Karpas-422 (cell line): ENCODE results near the gene AIG1. TPM values are rescaled to one million over a fixed set of nuclear protein-coding genes. Genes with fewer than 3 reads are reported as not detected.

Experiments used
- DNase-seq: peaks from one replicate; pipeline ENCODE4 v3.0.0-alpha.2; 2015
- H2AFZ ChIP-seq: fragments of 200-600 bp; sonication (generic); 2 replicates; pipeline ENCODE4 v1.6.1; 2014; ENCODE audit warnings: antibody characterized with exemption, low read length, mixed read lengths
- H3K27ac ChIP-seq: fragments of 200-600 bp; sonication (generic); 2 replicates; pipeline ENCODE4 v1.5.1; 2014; ENCODE audit warnings: mild to moderate bottlenecking, low read length, moderate library complexity
- H3K27me3 ChIP-seq: fragments of 200-600 bp; sonication (generic); 2 replicates; pipeline ENCODE4 v1.6.1; 2014; ENCODE audit warnings: low read length, mixed read lengths
- H3K36me3 ChIP-seq: fragments of 200-600 bp; sonication (generic); 2 replicates; pipeline ENCODE4 v1.6.1; 2014; ENCODE audit warnings: low read length, mixed read lengths; ENCODE audit not compliant: insufficient read depth
- H3K4me1 ChIP-seq: fragments of 200-600 bp; sonication (generic); 2 replicates; pipeline ENCODE4 v1.6.1; 2014; ENCODE audit warnings: mild to moderate bottlenecking, low read length, mixed read lengths
- H3K4me2 ChIP-seq: fragments of 200-600 bp; sonication (generic); 2 replicates; pipeline ENCODE4 v1.6.1; 2014; ENCODE audit warnings: low read length, low read depth, mild to moderate bottlenecking; ENCODE audit not compliant: poor library complexity, severe bottlenecking
- H3K4me3 ChIP-seq: fragments of 200-600 bp; sonication (generic); 2 replicates; pipeline ENCODE4 v1.5.1; 2014; ENCODE audit warnings: mild to moderate bottlenecking, antibody characterized with exemption, low read length, mixed read lengths
- H3K79me2 ChIP-seq: fragments of 200-600 bp; sonication (generic); 2 replicates; pipeline ENCODE4 v1.6.1; 2014; ENCODE audit warnings: mild to moderate bottlenecking, low read length, mixed read lengths
- H3K9ac ChIP-seq: fragments of 200-600 bp; sonication (generic); 2 replicates; pipeline ENCODE4 v1.6.0; 2014; ENCODE audit warnings: low read length
- H3K9me2 ChIP-seq: fragments of 200-600 bp; sonication (generic), shearing (Covaris generic); replicated peaks from 2 replicates; pipeline ENCODE4 v1.6.0; 2014; ENCODE audit warnings: mild to moderate bottlenecking, low read length, moderate library complexity; ENCODE audit not compliant: insufficient read depth
- H3K9me3 ChIP-seq: fragments of 300-700, 200-600 bp; sonication (generic); 2 replicates; pipeline ENCODE4 v1.6.1; 2014; ENCODE audit warnings: low read length, mixed read lengths
- H4K20me1 ChIP-seq: fragments of 200-600 bp; sonication (generic); 2 replicates; pipeline ENCODE4 v1.6.1; 2014; ENCODE audit warnings: mild to moderate bottlenecking, antibody characterized with exemption, low read length, low read depth; ENCODE audit not compliant: insufficient read depth
- total RNA-seq: library from RNA; depleted of rRNA; stranded (reverse); fragments of >200 nt; shearing (Covaris generic); gene quantifications from 2 replicates; pipeline ENCODE4 v1.2.3, GENCODE V29; 2014; ENCODE audit warnings: low replicate concordance

AIG1 gene
- total RNA-seq, 1 experiment from 2014 or later = 10.2 TPM

DNA sequence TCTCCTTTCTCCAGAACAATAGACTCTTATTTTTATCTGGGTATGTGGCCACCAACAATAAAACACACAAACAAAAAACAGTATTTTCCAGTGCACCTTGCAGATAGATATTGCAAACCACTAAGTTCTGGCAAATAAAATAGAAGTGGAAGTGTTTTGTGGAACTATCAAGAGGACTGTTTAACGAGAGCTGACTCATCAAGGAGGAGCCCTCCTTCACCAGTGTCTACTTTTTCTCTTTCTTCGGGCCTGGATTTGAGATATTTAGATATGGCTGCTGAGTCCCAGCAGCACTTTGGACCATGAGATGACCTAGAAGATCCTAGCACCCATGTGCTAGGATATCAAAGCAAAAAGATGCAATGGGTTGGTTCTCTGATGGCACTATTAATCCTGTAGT lies 154.7 kb downstream of the AIG1 start:
- no peak for DNase-seq

DNA sequence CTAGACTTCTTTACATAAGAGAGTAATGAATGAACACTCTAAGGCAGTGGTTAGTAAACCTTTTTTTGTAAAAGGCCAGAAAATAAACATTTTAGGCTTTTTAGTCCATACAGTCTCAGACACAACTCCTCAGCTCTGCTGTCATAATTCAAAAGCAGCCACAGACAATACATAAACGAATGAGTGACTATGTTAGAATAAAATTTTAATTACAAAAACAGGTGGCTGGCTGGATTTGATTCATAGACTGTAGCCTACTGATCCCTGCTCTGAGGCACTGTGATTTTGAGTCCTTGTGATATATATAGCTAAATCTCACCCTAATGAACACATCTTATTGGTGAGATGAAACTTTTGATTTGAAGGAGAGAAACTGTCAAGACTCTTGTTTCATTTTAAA lies 155.1 kb downstream of the AIG1 start:
- H3K4me2 ChIP-seq = no peak overlapping the region
- no peaks in the 10 kb centered on the region for H3K36me3 ChIP-seq
- no peak overlapping the region for H3K4me3 ChIP-seq
- no peak overlapping the region for H3K27ac ChIP-seq
- H3K4me1 ChIP-seq = no peaks in the 10 kb centered on the region
- H4K20me1 ChIP-seq = no peaks in the 10 kb centered on the region
- H3K9me2 ChIP-seq = no peaks in the 10 kb centered on the region
- H3K27me3 ChIP-seq = no peaks in the 10 kb centered on the region
- DNase-seq = no peak
- no peak overlapping the region for H2AFZ ChIP-seq
- no peaks in the 10 kb centered on the region for H3K9me3 ChIP-seq
- no peak overlapping the region for H3K9ac ChIP-seq
- no peaks in the 10 kb centered on the region for H3K79me2 ChIP-seq

More for the DNA sequence above, 154.7 kb downstream of the AIG1 start:
- H3K79me2 ChIP-seq = no peaks in the 10 kb centered on the region
- H3K27me3 ChIP-seq = no peaks in the 10 kb centered on the region
- H3K4me1 ChIP-seq = no peaks in the 10 kb centered on the region
- no peak overlapping the region for H3K4me3 ChIP-seq
- no peak overlapping the region for H3K9ac ChIP-seq
- no peaks in the 10 kb centered on the region for H4K20me1 ChIP-seq
- H3K9me2 ChIP-seq = no peaks in the 10 kb centered on the region
- H3K36me3 ChIP-seq = no peaks in the 10 kb centered on the region
- no peak overlapping the region for H3K27ac ChIP-seq
- H3K4me2 ChIP-seq = no peak overlapping the region
- no peak overlapping the region for H2AFZ ChIP-seq
- no peaks in the 10 kb centered on the region for H3K9me3 ChIP-seq

DNA sequence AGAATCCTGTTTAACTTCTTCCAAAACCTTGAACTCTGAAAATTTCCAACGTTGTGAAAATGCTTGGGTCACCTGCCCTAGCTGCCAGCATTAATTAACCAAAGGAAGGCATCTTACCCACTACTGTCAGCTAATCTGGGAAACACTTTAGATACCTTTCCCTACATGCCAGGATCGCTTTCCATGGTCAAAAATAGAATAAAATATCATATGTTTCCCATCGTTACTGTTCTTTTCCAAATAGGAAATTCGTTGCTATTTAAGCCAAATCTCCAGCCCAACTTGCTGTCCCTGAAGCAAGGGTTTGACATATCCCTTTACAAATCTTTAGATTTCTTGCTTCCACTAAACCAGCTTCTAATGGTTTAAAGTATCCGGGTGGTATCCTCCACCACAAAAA lies 157.5 kb downstream of the AIG1 start:
- Histone ChIP-seq H3K9me2 (no peaks in the 10 kb centered on the region), H3K4me3 (no peak overlapping the region), H3K79me2 (no peaks in the 10 kb centered on the region), H2AFZ (no peak overlapping the region), H3K9ac (no peak overlapping the region), H3K36me3 (no peaks in the 10 kb centered on the region), H4K20me1 (no peaks in the 10 kb centered on the region), H3K9me3 (no peaks in the 10 kb centered on the region), H3K4me1 (no peaks in the 10 kb centered on the region), H3K27me3 (no peaks in the 10 kb centered on the region), H3K27ac (no peak overlapping the region), H3K4me2 (no peak overlapping the region)
- DNase-seq = no peak

DNA sequence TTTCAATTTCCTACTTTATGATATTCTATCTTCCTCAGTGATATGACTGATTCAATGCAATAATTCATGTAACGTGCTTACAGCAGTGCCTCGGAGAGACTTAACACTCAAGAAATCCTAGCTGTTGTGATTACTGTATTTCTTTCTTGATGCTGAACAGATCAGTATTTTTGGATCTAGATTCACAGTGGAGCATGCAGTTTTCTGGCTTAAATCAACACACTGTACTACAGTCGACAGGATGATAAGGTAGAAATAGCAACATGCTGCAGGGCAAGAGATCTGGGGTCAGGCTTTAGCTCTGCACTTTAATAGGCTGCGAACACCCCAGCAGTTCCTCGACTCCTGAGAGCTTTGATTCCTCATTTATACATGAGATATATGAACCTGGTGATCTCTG lies 161.0 kb downstream of the AIG1 start:
- Histone ChIP-seq H3K4me1 (no peaks in the 10 kb centered on the region), H3K36me3 (no peaks in the 10 kb centered on the region), H3K27me3 (no peaks in the 10 kb centered on the region), H3K4me2 (no peak overlapping the region), H2AFZ (no peak overlapping the region), H3K27ac (no peak overlapping the region), H4K20me1 (no peaks in the 10 kb centered on the region), H3K9me3 (no peaks in the 10 kb centered on the region), H3K9ac (no peak overlapping the region), H3K4me3 (no peak overlapping the region), H3K79me2 (no peaks in the 10 kb centered on the region), H3K9me2 (no peaks in the 10 kb centered on the region)
- no peak for DNase-seq

DNA sequence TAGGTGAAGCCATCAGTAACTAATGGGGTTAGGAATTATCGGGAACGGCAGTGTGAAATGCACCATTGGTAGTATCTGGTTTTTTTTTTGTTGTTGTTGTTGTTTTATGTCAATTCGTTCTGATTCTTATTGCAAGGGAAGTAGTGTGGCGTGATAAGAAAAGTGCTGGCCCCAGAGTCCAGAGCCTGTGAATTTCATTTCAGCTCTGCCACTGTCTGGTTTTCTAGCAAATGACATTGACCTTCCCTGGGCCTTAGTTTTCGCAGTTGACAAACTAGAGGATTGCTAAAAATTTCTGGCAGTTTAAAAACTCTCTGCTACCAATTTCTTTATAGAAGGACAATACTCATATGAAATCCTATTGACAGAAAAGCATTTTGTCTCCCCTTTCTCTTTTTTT lies 161.6 kb downstream of the AIG1 start:
- Histone ChIP-seq H3K4me1 (no peaks in the 10 kb centered on the region), H3K27me3 (no peaks in the 10 kb centered on the region), H3K9me2 (no peaks in the 10 kb centered on the region), H3K27ac (no peak overlapping the region), H2AFZ (no peak overlapping the region), H4K20me1 (no peaks in the 10 kb centered on the region), H3K9me3 (no peaks in the 10 kb centered on the region), H3K4me2 (no peak overlapping the region), H3K4me3 (no peak overlapping the region), H3K79me2 (no peaks in the 10 kb centered on the region), H3K9ac (no peak overlapping the region), H3K36me3 (no peaks in the 10 kb centered on the region)
- no peak for DNase-seq

DNA sequence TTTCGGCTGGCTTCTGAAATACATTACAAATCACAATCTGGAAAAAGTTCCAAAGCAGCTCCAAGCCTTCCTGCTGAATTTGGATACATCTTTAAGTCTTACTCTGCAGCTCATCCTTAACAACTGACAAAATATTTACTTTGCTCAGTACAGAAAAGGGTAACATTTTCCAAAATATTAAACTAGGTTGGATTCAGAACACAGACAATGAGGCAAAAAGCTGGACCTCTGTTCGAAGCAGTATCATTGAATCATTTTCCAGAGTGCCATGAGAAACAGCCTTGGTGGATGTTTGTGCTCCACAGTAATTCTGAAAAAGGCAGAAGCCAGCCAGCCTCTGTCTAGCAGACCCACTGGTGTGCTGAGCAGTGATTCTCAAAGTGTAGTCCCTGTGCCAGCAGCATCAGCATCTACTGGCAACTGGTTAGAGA lies 162.1 kb downstream of the AIG1 start:
- no peak overlapping the region for H3K4me3 ChIP-seq
- no peak overlapping the region for H2AFZ ChIP-seq

DNA sequence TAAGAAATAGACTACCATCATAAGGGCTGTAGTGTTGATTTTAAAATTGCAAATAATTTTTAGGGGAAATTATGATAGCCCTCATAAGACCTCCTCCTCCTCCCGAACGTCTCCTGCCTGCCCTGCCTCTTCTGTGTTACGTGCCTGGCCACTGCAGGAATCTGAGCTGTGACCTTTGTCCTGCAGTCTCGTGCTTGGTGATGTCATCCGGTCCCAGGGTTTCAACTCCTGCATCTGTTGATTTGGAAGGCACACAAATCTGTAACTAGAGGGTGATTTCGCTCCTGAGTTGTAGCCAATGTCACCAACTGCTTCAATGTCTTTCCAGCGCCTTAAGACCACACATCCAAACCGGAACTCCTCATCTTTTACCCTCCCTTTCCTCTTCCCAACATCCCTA lies 163.2 kb downstream of the AIG1 start:
- Histone ChIP-seq H3K27ac (no peak overlapping the region), H3K9ac (no peak overlapping the region), H3K4me1 (no peaks in the 10 kb centered on the region), H4K20me1 (no peaks in the 10 kb centered on the region), H3K4me3 (no peak overlapping the region), H2AFZ (no peak overlapping the region), H3K4me2 (no peak overlapping the region), H3K27me3 (no peaks in the 10 kb centered on the region), H3K9me3 (no peaks in the 10 kb centered on the region), H3K9me2 (no peaks in the 10 kb centered on the region), H3K79me2 (no peaks in the 10 kb centered on the region), H3K36me3 (no peaks in the 10 kb centered on the region)
- DNase-seq = no peak

More for the DNA sequence above, 162.1 kb downstream of the AIG1 start:
- Histone ChIP-seq H3K9me3 (no peaks in the 10 kb centered on the region), H3K9ac (no peak overlapping the region), H3K4me1 (no peaks in the 10 kb centered on the region), H3K9me2 (no peaks in the 10 kb centered on the region), H3K79me2 (no peaks in the 10 kb centered on the region), H3K27me3 (no peaks in the 10 kb centered on the region), H3K27ac (no peak overlapping the region), H4K20me1 (no peaks in the 10 kb centered on the region), H3K36me3 (no peaks in the 10 kb centered on the region), H3K4me2 (no peak overlapping the region)
- DNase-seq = no peak

DNA sequence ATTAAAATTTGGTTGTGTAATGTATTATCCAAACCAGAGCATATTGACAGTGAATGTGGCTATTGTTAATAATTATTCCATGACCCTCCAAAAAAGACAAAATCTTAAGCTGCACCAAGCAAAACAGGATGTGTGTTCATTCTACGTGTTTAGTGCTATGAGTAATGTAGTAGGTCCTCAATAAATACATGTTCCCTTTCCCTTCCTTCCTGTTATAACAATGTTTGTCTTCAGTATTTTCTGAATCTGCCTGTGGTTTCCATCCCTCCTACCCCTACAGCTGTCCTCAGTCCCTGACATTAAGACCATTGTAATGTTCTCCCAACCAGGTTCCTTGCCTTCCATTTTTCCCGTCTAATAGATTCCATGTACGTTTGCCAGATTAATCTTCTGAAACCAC lies 163.8 kb downstream of the AIG1 start:
- H3K79me2 ChIP-seq = no peaks in the 10 kb centered on the region
- H2AFZ ChIP-seq = no peak overlapping the region
- no peaks in the 10 kb centered on the region for H3K27me3 ChIP-seq
- no peaks in the 10 kb centered on the region for H3K9me2 ChIP-seq
- no peaks in the 10 kb centered on the region for H4K20me1 ChIP-seq
- DNase-seq = no peak
- H3K4me2 ChIP-seq = no peak overlapping the region
- no peak overlapping the region for H3K27ac ChIP-seq
- H3K9ac ChIP-seq = no peak overlapping the region
- no peaks in the 10 kb centered on the region for H3K9me3 ChIP-seq
- H3K36me3 ChIP-seq = no peaks in the 10 kb centered on the region
- H3K4me3 ChIP-seq = no peak overlapping the region
- no peaks in the 10 kb centered on the region for H3K4me1 ChIP-seq

DNA sequence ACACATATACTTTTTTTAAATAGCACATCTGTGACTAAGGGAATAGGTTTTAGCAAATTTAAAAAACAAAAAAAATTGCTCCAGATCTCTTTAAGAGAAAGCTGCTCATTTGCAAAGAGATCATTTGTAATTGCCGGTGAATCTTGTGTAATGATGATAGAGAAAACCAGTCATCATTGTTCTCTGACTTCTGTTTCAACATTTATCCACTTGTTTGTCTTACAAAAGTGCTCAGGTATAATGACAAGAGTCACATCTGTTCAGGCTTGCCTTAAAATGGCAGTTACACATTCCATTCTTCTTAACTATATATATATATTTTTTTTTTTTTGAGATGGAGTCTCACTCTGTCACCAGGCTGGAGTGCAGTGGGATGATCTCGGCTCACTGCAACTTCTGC lies 165.2 kb downstream of the AIG1 start:
- no peaks in the 10 kb centered on the region for H3K9me2 ChIP-seq
- H2AFZ ChIP-seq = no peak overlapping the region
- no peaks in the 10 kb centered on the region for H4K20me1 ChIP-seq
- H3K4me2 ChIP-seq = no peak overlapping the region
- H3K4me3 ChIP-seq = no peak overlapping the region
- no peaks in the 10 kb centered on the region for H3K9me3 ChIP-seq
- H3K79me2 ChIP-seq = no peaks in the 10 kb centered on the region
- H3K27me3 ChIP-seq = no peaks in the 10 kb centered on the region
- no peak overlapping the region for H3K27ac ChIP-seq
- no peak overlapping the region for H3K9ac ChIP-seq
- no peak for DNase-seq
- H3K4me1 ChIP-seq = no peaks in the 10 kb centered on the region
- no peaks in the 10 kb centered on the region for H3K36me3 ChIP-seq
